Osteocyte (in vitro differentiated cells): ENCODE data around the gene NUMBL. TPM values are rescaled to one million over a fixed set of nuclear protein-coding genes. Genes with fewer than 3 reads are reported as not detected.

Experiments used
- DNase-seq: peaks from one replicate; pipeline ENCODE4 v3.0.0; 2021; ENCODE audit warnings: mixed read lengths; ENCODE audit not compliant: unreplicated experiment; ENCODE audit errors: extremely low spot score
- H3K27ac Mint-ChIP-seq: one replicate; pipeline ENCODE4 v1.8.0; 2021; ENCODE audit warnings: mild to moderate bottlenecking, mixed read lengths; ENCODE audit not compliant: unreplicated experiment
- H3K27me3 Mint-ChIP-seq: one replicate; pipeline ENCODE4 v1.8.0; 2021; ENCODE audit warnings: mixed read lengths; ENCODE audit not compliant: unreplicated experiment
- H3K36me3 Mint-ChIP-seq: one replicate; pipeline ENCODE4 v1.8.0; 2021; ENCODE audit warnings: mixed read lengths; ENCODE audit not compliant: unreplicated experiment
- H3K4me1 Mint-ChIP-seq: one replicate; pipeline ENCODE4 v1.8.0; 2021; ENCODE audit warnings: mixed read lengths; ENCODE audit not compliant: unreplicated experiment
- H3K4me3 Mint-ChIP-seq: one replicate; pipeline ENCODE4 v1.8.0; 2021; ENCODE audit warnings: mild to moderate bottlenecking, moderate library complexity, mixed read lengths; ENCODE audit not compliant: unreplicated experiment
- H3K9me3 Mint-ChIP-seq: one replicate; pipeline ENCODE4 v1.8.0; 2021; ENCODE audit warnings: mixed read lengths; ENCODE audit not compliant: unreplicated experiment
- total RNA-seq: library from RNA; stranded (reverse); gene quantifications from 2 replicates; pipeline ENCODE4 v1.2.1, GENCODE V29; 2021
- TF ChIP-seq, protein P1 (sequence below): fragments of 200-600 bp; sonication (generic); IDR thresholded peaks from 2 replicates; pipeline ENCODE4 v1.5.0; 2021; ENCODE audit warnings: antibody characterized with exemption, mild to moderate bottlenecking, moderate library complexity

NUMBL gene
- total RNA-seq, 1 donor from 2014 or later: 67.1 TPM

DNA sequence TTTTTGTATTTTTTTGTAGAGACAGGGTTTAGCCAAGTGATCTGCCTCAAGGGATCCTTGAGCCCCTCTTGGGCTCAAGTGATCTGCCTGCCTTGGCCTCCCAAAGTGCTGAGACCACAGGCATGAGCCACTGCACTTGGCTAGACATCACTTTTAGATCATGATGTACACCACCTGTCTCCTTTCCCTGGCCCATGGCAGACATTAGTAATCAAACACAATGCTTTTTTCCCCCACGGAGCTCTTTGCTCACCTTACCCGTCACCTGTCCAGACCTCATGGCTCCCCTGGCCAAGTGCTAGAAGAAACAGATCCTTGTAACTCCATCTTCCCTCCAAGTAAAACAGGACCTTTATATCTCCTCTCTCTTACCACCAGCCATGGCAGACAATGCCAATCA is 18.4 kb downstream of the NUMBL start:
- Mint-ChIP-seq H3K9me3 (no peaks in the 10 kb centered on the region), H3K4me3 (no peak overlapping the region), H3K4me1 (no peaks in the 10 kb centered on the region), H3K27ac (no peak overlapping the region), H3K27me3 (no peaks in the 10 kb centered on the region), H3K36me3 (peaks cover 36% of the 10 kb centered on the region)
- TF ChIP-seq, protein P1, sequence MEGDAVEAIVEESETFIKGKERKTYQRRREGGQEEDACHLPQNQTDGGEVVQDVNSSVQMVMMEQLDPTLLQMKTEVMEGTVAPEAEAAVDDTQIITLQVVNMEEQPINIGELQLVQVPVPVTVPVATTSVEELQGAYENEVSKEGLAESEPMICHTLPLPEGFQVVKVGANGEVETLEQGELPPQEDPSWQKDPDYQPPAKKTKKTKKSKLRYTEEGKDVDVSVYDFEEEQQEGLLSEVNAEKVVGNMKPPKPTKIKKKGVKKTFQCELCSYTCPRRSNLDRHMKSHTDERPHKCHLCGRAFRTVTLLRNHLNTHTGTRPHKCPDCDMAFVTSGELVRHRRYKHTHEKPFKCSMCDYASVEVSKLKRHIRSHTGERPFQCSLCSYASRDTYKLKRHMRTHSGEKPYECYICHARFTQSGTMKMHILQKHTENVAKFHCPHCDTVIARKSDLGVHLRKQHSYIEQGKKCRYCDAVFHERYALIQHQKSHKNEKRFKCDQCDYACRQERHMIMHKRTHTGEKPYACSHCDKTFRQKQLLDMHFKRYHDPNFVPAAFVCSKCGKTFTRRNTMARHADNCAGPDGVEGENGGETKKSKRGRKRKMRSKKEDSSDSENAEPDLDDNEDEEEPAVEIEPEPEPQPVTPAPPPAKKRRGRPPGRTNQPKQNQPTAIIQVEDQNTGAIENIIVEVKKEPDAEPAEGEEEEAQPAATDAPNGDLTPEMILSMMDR: no peak
- DNase-seq: no peak

DNA sequence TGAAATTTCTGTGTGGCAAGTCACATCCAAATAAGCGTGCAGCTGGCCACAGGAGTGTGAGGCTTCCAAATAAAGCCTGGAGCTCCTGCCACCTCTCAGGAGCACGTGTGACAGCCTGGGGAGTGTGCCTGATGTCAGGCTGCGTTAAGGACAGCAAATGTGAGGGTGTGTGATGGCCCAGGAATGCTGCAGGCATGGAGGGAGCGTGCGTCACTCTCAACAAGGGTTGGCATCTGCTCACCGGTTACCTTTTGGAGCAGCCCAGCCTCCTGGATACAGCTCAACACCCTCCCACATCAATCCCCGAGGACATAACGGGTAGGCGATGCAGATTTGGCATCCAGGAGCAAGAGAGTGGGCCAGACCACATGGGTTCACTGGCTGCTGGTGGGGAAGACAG is 19.0 kb downstream of the NUMBL start:
- H3K36me3 Mint-ChIP-seq: peaks cover 34% of the 10 kb centered on the region
- peaks cover 1% of the 10 kb centered on the region for H3K4me1 Mint-ChIP-seq
- DNase-seq: no peak
- H3K27me3 Mint-ChIP-seq: no peaks in the 10 kb centered on the region
- no peak overlapping the region for H3K4me3 Mint-ChIP-seq
- H3K27ac Mint-ChIP-seq: no peak overlapping the region
- TF ChIP-seq, protein P1: no peak
- no peaks in the 10 kb centered on the region for H3K9me3 Mint-ChIP-seq

DNA sequence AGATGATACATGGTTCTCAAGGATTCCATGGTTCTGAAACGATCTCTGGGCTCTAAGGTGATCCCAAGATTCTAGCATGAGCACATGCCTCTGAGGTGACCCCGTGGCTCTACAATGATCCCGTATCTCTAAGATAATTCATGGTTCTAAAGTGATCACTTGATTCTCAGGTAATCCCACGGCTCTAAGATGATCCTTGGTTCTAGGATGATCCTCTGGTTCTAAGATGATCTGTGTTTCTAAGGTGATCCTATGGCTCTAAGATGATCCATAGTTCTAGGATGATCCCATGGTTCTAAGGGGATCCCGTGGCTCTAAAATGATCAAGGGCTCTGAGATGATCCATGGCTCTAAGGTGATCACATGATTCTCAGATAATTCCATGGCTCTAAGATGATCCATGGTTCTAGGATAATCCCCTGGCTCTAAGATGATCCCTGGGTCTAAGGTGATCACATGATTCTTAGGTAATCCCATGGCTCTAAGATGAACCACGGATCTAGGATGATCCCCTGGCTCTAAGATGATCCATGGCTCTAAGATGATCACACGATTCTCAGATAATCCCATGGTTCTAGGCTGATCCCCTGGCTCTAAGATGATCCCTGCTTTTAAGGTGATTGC is 21.3 kb downstream of the NUMBL start:
- no peaks in the 10 kb centered on the region for H3K27me3 Mint-ChIP-seq
- TF ChIP-seq, protein P1: no peak
- no peak for DNase-seq
- no peak overlapping the region for H3K27ac Mint-ChIP-seq
- no peak overlapping the region for H3K4me3 Mint-ChIP-seq
- H3K4me1 Mint-ChIP-seq: peaks cover 2% of the 10 kb centered on the region
- H3K9me3 Mint-ChIP-seq: no peaks in the 10 kb centered on the region
- peaks cover 32% of the 10 kb centered on the region for H3K36me3 Mint-ChIP-seq

DNA sequence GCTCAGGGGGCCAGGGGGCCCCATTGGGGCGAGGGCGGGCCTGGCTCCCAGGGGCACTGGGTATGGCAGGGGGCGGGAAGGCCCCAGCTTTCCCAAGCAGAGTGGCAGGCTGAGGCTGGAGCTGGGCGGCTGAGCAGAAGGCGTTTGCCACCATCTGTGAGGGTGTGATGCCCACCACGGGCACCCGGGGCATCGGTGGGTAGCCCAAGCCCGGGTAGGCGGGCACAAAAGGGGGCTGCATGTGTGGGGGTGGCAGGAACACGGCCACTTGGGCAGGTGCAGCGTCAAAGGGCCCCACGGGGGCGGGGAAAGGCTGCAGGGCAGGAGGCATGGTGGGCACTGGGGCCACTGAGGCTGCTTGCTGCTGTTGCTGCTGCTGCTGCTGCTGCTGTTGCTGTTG is 22.8 kb downstream of the NUMBL start:
- DNase-seq: no peak
- no peak overlapping the region for H3K27ac Mint-ChIP-seq
- peaks cover 32% of the 10 kb centered on the region for H3K36me3 Mint-ChIP-seq
- TF ChIP-seq, protein P1: no peak
- H3K4me3 Mint-ChIP-seq: no peak overlapping the region
- H3K9me3 Mint-ChIP-seq: no peaks in the 10 kb centered on the region
- peaks cover 13% of the 10 kb centered on the region for H3K4me1 Mint-ChIP-seq
- H3K27me3 Mint-ChIP-seq: no peaks in the 10 kb centered on the region

DNA sequence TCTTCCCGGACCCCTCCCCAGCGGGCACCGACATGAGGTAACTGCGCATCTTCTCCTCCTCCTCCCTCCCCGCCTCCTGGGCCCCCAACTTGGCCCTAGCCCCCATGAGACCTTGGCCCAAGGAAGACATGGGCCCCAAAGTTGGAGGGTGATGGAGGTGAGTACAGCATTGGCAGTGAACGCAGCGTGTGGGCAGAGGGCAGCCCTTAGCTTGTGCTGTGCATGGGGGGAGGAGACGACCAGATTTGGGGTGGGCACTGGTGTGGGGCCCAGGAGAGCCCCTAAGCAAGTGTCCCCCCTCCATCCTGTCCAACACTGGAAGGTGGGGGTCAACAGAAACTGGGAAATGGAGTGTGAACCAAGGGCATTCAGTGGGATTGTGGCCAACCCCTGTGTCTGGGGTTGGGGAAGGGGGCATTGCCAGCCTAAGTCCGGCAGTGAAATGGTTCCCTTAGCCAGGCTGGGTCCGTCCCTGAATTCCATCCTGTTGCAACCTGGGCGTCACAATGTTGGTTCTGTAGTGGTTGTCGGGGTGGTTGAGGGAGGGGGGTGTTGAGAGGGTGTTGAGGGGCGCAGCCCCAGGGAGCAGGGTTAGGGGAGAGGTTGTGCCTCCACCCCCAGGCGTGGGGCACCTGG is 23.5 kb downstream of the NUMBL start:
- H3K36me3 Mint-ChIP-seq: peaks cover 32% of the 10 kb centered on the region
- peaks cover 15% of the 10 kb centered on the region for H3K4me1 Mint-ChIP-seq
- no peaks in the 10 kb centered on the region for H3K27me3 Mint-ChIP-seq
- no peak overlapping the region for H3K27ac Mint-ChIP-seq
- DNase-seq: no peak
- no peak overlapping the region for H3K4me3 Mint-ChIP-seq
- H3K9me3 Mint-ChIP-seq: no peaks in the 10 kb centered on the region
- TF ChIP-seq, protein P1: no peak
